Keratinocyte (primary cell): ENCODE results near the gene UBXN7. TPM values are rescaled to one million over a fixed set of nuclear protein-coding genes. Genes with fewer than 3 reads are reported as not detected.

ENCODE experiments used
- DNase-seq: peaks from one replicate; pipeline ENCODE4 v3.0.0-alpha.2; 2011; ENCODE audit warnings: low read depth, missing footprints, low spot score
- FAIRE-seq: peaks from 2 replicates; lab custom pipeline; 2011; peaks lifted over from hg19 to GRCh38; lab: Jason Lieb, UNC
- H2AFZ ChIP-seq: 2 replicates; pipeline ENCODE4 v1.6.0; 2012; ENCODE audit warnings: low read length, control low read depth, inconsistent platforms; ENCODE audit not compliant: control insufficient read depth
- H3K27ac ChIP-seq: 2 replicates; pipeline ENCODE4 v1.5.1; 2011; ENCODE audit warnings: low read length; ENCODE audit not compliant: control insufficient read depth, insufficient read depth
- H3K27me3 ChIP-seq: 3 replicates; pipeline ENCODE4 v1.6.0; 2011; ENCODE audit warnings: low read length; ENCODE audit not compliant: control insufficient read depth, insufficient read depth; ENCODE audit errors: extremely low read depth
- H3K36me3 ChIP-seq, 2 experiments: 2 replicates in 1 of 2; 3 replicates in 1 of 2; pipeline ENCODE4 v1.5.1; 2011; ENCODE audit warnings: low read length in 2 of 2, mild to moderate bottlenecking in 1 of 2; ENCODE audit not compliant: control insufficient read depth in 2 of 2, insufficient read depth in 2 of 2; ENCODE audit errors: extremely low read depth in 1 of 2
- H3K4me1 ChIP-seq: 3 replicates; pipeline ENCODE4 v1.5.1; 2011; ENCODE audit warnings: low read length; ENCODE audit not compliant: control insufficient read depth, insufficient read depth; ENCODE audit errors: extremely low read depth
- H3K4me2 ChIP-seq: 3 replicates; pipeline ENCODE4 v1.6.0; 2011; ENCODE audit warnings: low read depth, low read length; ENCODE audit not compliant: control insufficient read depth, insufficient read depth; ENCODE audit errors: extremely low read depth
- H3K4me3 ChIP-seq, 3 experiments: fragments of 200-600 bp in 1 of 3; sonication (generic) in 1 of 3; 2 replicates in 2 of 3; 3 replicates in 1 of 3; pipeline ENCODE4 v1.5.1; 2011 to 2016; ENCODE audit warnings: low read length in 3 of 3, mild to moderate bottlenecking in 3 of 3, control low read depth in 2 of 3, inconsistent platforms in 1 of 3, low read depth in 1 of 3, mixed read lengths in 1 of 3, mixed run types in 1 of 3, moderate library complexity in 1 of 3; ENCODE audit not compliant: control insufficient read depth in 2 of 3, insufficient read depth in 2 of 3; ENCODE audit errors: extremely low read depth in 1 of 3
- H3K79me2 ChIP-seq: 2 replicates; pipeline ENCODE4 v1.6.0; 2012; ENCODE audit warnings: low read length; ENCODE audit not compliant: control insufficient read depth, insufficient read depth
- H3K9ac ChIP-seq: 3 replicates; pipeline ENCODE4 v1.6.0; 2011; ENCODE audit warnings: low read length; ENCODE audit not compliant: control insufficient read depth, insufficient read depth; ENCODE audit errors: extremely low read depth
- H3K9me1 ChIP-seq: 3 replicates; pipeline ENCODE4 v1.6.0; 2011; ENCODE audit warnings: low read length; ENCODE audit not compliant: control insufficient read depth, insufficient read depth; ENCODE audit errors: extremely low read depth
- H3K9me3 ChIP-seq: 2 replicates; pipeline ENCODE4 v1.5.1; 2012; ENCODE audit warnings: low read depth, low read length; ENCODE audit not compliant: control insufficient read depth
- H4K20me1 ChIP-seq: 3 replicates; pipeline ENCODE4 v1.6.0; 2011; ENCODE audit warnings: low read length; ENCODE audit not compliant: control insufficient read depth, insufficient read depth; ENCODE audit errors: extremely low read depth
- EZH2 ChIP-seq: IDR thresholded peaks from one replicate; pipeline ENCODE4 v1.6.1; 2012; ENCODE audit warnings: inconsistent platforms, mild to moderate bottlenecking, low read length, moderate library complexity
- dilution Hi-C: fragments of 300-500 bp; cut with MboI; formaldehyde crosslinking; loops from one replicate; pipeline ENCODE4 v1.7.0; 2020; ENCODE audit warnings: low sequenced_read_pairs; ENCODE audit not compliant: extremely low pct_ligation_motif_present
- polyA plus RNA-seq, 5 experiments: library from polyadenylated mRNA; depleted of rRNA in 3 of 5; stranded (reverse) in 3 of 5; stranded (forward) in 1 of 5; unstranded in 1 of 5; fragments of >200 nt; gene quantifications; 1 replicate in 1 of 5; 2 replicates in 3 of 5; 3 replicates in 1 of 5; pipeline versions ENCODE4 v1.2.1 to v1.2.3, GENCODE V29; 2011 to 2012; ENCODE audit warnings: missing spikeins in 2 of 5, low read depth in 1 of 5, low replicate concordance in 1 of 5
- TF ChIP-seq, protein P1 (sequence below), 3 experiments: IDR thresholded peaks in 1 of 3; conservative IDR thresholded peaks in 1 of 3; optimal IDR thresholded peaks in 1 of 3; 2 replicates in 2 of 3; 3 replicates in 1 of 3; pipeline versions ENCODE3 to v1.5.1; 2011; ENCODE audit warnings: low read length in 3 of 3, mild to moderate bottlenecking in 3 of 3, moderate library complexity in 2 of 3, control low read depth in 1 of 3, inconsistent platforms in 1 of 3; ENCODE audit not compliant: insufficient read depth in 2 of 3; ENCODE audit errors: extremely low read depth in 1 of 3

Gene UBXN7
- polyA plus RNA-seq, 1 donor (not counting 4 experiments of a cell fraction or from before 2014, with no cell fraction given): 19.7 TPM

DNA sequence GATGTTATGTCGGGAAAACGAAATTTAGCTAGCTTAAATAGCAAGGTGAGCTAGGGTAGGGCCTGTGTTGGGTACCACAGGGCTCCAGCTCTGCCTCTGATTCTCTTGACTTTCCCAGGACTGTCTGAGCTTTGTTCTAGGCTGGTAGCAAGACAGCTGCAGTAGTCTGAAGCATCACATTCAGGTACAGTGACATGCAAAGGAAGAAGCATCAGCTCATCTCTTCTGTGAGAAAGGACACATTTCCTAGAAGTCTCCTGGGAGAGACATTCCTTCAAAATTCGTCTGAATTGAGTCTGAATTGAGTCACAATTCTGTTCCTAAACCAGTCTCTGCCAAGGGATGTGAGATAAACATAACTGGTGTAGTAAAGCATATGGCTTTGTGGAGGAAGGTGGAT, 8.5 kb upstream of the UBXN7 start:
- Histone ChIP-seq H3K4me1 (no peaks in the 10 kb centered on the region), H4K20me1 (no peaks in the 10 kb centered on the region), H3K27ac (no peak overlapping the region), H3K36me3 (no peaks in the 10 kb centered on the region), H3K9me3 (no peaks in the 10 kb centered on the region), H3K9me1 (no peaks in the 10 kb centered on the region), H3K9ac (no peak overlapping the region), H2AFZ (peak overlapping the region; percentile 27), H3K79me2 (no peaks in the 10 kb centered on the region), H3K27me3 (no peaks in the 10 kb centered on the region), H3K4me3 (no peak overlapping the region), H3K4me2 (no peak overlapping the region)
- DNase-seq: no peak
- FAIRE-seq: no peak
- dilution Hi-C loops: no loop called here
- no peak for TF ChIP-seq EZH2
- TF ChIP-seq, protein P1, sequence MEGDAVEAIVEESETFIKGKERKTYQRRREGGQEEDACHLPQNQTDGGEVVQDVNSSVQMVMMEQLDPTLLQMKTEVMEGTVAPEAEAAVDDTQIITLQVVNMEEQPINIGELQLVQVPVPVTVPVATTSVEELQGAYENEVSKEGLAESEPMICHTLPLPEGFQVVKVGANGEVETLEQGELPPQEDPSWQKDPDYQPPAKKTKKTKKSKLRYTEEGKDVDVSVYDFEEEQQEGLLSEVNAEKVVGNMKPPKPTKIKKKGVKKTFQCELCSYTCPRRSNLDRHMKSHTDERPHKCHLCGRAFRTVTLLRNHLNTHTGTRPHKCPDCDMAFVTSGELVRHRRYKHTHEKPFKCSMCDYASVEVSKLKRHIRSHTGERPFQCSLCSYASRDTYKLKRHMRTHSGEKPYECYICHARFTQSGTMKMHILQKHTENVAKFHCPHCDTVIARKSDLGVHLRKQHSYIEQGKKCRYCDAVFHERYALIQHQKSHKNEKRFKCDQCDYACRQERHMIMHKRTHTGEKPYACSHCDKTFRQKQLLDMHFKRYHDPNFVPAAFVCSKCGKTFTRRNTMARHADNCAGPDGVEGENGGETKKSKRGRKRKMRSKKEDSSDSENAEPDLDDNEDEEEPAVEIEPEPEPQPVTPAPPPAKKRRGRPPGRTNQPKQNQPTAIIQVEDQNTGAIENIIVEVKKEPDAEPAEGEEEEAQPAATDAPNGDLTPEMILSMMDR (optimal IDR thresholded peaks at IDR 0.05 in 1 of 3, IDR thresholded peaks at IDR 0.05 in 1 of 3, conservative IDR thresholded peaks at IDR 0.05 in 1 of 3; ENCODE audit: extremely low read depth in 1 of 3, insufficient read depth in 2 of 3, low read length in 3 of 3): no peak

DNA sequence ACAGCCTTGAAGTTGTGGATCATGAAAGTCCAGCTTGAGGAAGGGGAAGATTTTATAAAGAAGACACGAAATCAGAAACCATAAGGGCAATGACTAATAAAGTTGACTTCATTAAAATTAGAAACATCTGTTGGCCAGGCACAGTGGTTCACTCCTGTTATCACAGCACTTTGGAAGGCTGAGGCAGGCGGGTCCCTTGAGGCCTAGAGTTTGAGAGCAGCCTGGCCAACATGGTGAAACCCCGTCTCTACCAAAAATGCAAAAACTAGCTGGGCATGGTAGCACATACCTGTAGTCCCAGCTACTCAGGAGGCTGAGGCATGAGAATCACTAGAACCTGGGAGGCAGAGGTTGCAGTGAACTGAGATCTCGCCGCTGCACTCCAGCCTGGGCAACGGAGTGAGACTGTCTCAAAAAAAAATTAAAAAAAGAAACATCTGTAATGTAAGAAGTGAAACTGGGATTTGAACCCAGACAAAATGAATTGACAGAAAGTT, 7.9 kb upstream of the UBXN7 start:
- Histone ChIP-seq H4K20me1 (no peaks in the 10 kb centered on the region), H3K79me2 (no peaks in the 10 kb centered on the region), H3K9me1 (no peaks in the 10 kb centered on the region), H3K27ac (no peak overlapping the region), H3K9ac (no peak overlapping the region), H3K4me3 (no peak overlapping the region), H3K4me1 (no peaks in the 10 kb centered on the region), H3K36me3 (no peaks in the 10 kb centered on the region), H3K9me3 (no peaks in the 10 kb centered on the region), H2AFZ (no peak overlapping the region), H3K27me3 (no peaks in the 10 kb centered on the region), H3K4me2 (no peak overlapping the region)
- DNase-seq (no peak), FAIRE-seq (no peak)
- dilution Hi-C loops: no loop called here
- TF ChIP-seq, protein P1 (optimal IDR thresholded peaks at IDR 0.05 in 1 of 3, IDR thresholded peaks at IDR 0.05 in 1 of 3, conservative IDR thresholded peaks at IDR 0.05 in 1 of 3; ENCODE audit: extremely low read depth in 1 of 3, insufficient read depth in 2 of 3, low read length in 3 of 3): no peak
- TF ChIP-seq EZH2: no peak
